Mammary epithelial cell (primary cell): ENCODE results near the gene IPO5.

Source experiments
- CTCF ChIP-seq, 2 donors: IDR thresholded peaks in 1 of 2; conservative IDR thresholded peaks in 1 of 2; 2 replicates each; pipeline ENCODE4 v1.5.1; 2011 to 2012; ENCODE audit warnings: inconsistent platforms in 2 of 2, low read length in 2 of 2, mild to moderate bottlenecking in 2 of 2, control low read depth in 1 of 2, low read depth in 1 of 2; ENCODE audit not compliant: insufficient read depth in 1 of 2; ENCODE audit errors: extremely low read depth in 1 of 2
- EZH2 ChIP-seq: IDR thresholded peaks from 2 replicates; pipeline ENCODE4 v1.6.1; 2012; ENCODE audit warnings: low read length, inconsistent platforms, borderline replicate concordance

- no peak for TF ChIP-seq CTCF (conservative IDR thresholded peaks at IDR 0.05 in 1 of 2, IDR thresholded peaks at IDR 0.05 in 1 of 2; ENCODE audit: extremely low read depth in 1 of 2, insufficient read depth in 1 of 2, low read depth in 1 of 2, low read length in 2 of 2)
- TF ChIP-seq EZH2 = no peak
Observed at GRCh38 chr13:97904059-97904458, 49.4 kb upstream of the IPO5 start.
